Measurements from ENCODE around the gene RASGRF2. TPM values are rescaled to one million over a fixed set of nuclear protein-coding genes. Genes with fewer than 3 reads are reported as not detected.

The RASGRF2 gene
- total and polyA plus RNA-seq, 10 donors: 0.74 to 13.9 (median 8.8) TPM

DNA sequence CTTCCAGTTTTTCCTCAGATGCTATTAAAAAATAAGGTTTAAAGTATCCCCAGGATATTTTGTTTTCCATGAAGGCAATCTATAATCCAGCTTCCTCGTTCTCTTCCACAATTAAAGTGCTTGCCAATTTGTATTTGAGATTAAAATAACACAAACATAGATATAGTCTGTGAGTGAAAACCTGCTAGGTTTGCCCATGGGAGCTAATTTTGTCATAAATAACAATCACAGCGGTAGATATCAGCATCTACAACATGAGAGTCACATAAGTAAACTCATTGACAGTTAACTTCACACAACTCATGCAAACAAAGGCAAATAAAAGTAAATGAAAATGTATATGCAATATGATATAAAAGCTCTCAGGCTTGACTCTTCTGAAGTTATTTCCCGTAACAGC, 29.2 kb upstream of the RASGRF2 start:
- Histone ChIP-seq H3K4me1 (no peaks in the 10 kb centered on the region), H3K27ac (no peak overlapping the region), H3K4me3 (no peak overlapping the region), H3K27me3 (replicated peaks in 1 of 7) (no peaks in the 10 kb centered on the region), H3K9me3 (no peaks in the 10 kb centered on the region), H3K36me3 (no peaks in the 10 kb centered on the region)
- intact Hi-C loops (cut with DNase I; ENCODE audit: low total_unique reads): no loop called here
- DNase-seq: no peak
- WGBS, 5 donors: 92 to 95% (median 93%) methylated on average over 3 of the region's 3 CpGs
- TF ChIP-seq, protein P1, sequence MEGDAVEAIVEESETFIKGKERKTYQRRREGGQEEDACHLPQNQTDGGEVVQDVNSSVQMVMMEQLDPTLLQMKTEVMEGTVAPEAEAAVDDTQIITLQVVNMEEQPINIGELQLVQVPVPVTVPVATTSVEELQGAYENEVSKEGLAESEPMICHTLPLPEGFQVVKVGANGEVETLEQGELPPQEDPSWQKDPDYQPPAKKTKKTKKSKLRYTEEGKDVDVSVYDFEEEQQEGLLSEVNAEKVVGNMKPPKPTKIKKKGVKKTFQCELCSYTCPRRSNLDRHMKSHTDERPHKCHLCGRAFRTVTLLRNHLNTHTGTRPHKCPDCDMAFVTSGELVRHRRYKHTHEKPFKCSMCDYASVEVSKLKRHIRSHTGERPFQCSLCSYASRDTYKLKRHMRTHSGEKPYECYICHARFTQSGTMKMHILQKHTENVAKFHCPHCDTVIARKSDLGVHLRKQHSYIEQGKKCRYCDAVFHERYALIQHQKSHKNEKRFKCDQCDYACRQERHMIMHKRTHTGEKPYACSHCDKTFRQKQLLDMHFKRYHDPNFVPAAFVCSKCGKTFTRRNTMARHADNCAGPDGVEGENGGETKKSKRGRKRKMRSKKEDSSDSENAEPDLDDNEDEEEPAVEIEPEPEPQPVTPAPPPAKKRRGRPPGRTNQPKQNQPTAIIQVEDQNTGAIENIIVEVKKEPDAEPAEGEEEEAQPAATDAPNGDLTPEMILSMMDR (IDR thresholded peaks at IDR 0.05 in 8 of 11, conservative IDR thresholded peaks at IDR 0.05 in 3 of 11): no peak
- no peak for TF ChIP-seq POLR2A (IDR thresholded peaks at IDR 0.05)
- no peak for TF ChIP-seq POLR2AphosphoS5 (IDR thresholded peaks at IDR 0.05)

DNA sequence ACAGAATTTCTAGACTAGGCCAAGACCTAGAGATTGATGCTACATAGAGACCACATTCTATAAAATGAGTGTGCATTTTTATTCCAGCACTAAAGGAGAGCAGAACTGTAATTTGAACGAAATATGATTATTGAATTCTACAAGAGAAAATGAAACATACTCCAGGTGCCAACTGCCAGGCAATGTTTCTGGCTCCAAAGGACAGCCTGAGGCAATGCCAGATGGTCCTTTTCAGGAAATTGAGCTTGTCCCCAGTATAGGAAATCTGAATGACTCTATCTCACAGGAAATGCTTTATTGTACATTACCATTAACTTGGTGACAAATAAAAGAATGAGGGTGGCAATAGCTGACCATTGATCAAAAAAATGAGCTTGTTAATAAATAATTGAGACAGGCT, 28.8 kb upstream of the RASGRF2 start:
- TF ChIP-seq, protein P1 (IDR thresholded peaks at IDR 0.05 in 8 of 11, conservative IDR thresholded peaks at IDR 0.05 in 3 of 11): no peak
- TF ChIP-seq POLR2A (IDR thresholded peaks at IDR 0.05): no peak
- no peak for TF ChIP-seq POLR2AphosphoS5 (IDR thresholded peaks at IDR 0.05)
- intact Hi-C loops (cut with DNase I; ENCODE audit: low total_unique reads): no loop called here
- 72 to 97% (median 91%) methylated on average over 1 of the region's 1 CpG for WGBS, 5 donors

DNA sequence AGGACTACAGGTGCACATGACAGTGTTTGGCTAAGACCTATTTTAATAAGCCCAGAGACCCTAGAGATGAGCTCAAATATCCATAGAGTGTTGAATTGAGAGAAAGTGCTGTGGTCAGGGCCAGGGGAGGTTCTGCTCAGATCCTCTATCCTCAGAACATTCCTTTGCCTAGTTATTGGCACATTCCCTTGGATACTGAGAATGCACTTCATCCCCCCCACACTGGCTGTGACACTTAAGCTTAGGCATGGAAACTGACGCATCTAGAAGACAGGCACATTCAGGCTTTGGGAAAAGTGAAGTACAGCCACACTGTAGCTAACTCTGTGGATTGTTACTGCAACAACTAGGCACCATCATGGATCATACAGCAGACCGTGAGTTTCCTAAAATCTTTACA, 27.1 kb upstream of the RASGRF2 start:
- DNase-seq: no peak
- no peak overlapping the region for H3K27ac ChIP-seq
- WGBS, 5 donors: 89 to 100% (median 94%) methylated on average over 2 of the region's 2 CpGs
- TF ChIP-seq POLR2A (IDR thresholded peaks at IDR 0.05) (no peak), POLR2AphosphoS5 (IDR thresholded peaks at IDR 0.05) (no peak)
- TF ChIP-seq, protein P1 (IDR thresholded peaks at IDR 0.05 in 8 of 11, conservative IDR thresholded peaks at IDR 0.05 in 3 of 11): no peak
- H3K4me3 ChIP-seq: no peak overlapping the region
- no peaks in the 10 kb centered on the region for H3K9me3 ChIP-seq
- no peaks in the 10 kb centered on the region for H3K36me3 ChIP-seq
- intact Hi-C loops (cut with DNase I; ENCODE audit: low total_unique reads): no loop called here
- H3K27me3 ChIP-seq (replicated peaks in 1 of 7): no peaks in the 10 kb centered on the region
- no peaks in the 10 kb centered on the region for H3K4me1 ChIP-seq

More for the DNA sequence above, 28.8 kb upstream of the RASGRF2 start:
- Histone ChIP-seq H3K4me3 (no peak overlapping the region), H3K36me3 (no peaks in the 10 kb centered on the region), H3K4me1 (no peaks in the 10 kb centered on the region), H3K9me3 (no peaks in the 10 kb centered on the region), H3K27ac (no peak overlapping the region), H3K27me3 (replicated peaks in 1 of 7) (no peaks in the 10 kb centered on the region)
- DNase-seq: no peak

GRCh38 chr5:80934751-80935150, 25.4 kb upstream of the RASGRF2 start:
- Histone ChIP-seq H3K4me3 (no peak overlapping the region), H3K27me3 (replicated peaks in 1 of 7) (no peaks in the 10 kb centered on the region), H3K4me1 (no peaks in the 10 kb centered on the region), H3K9me3 (no peaks in the 10 kb centered on the region), H3K27ac (no peak overlapping the region), H3K36me3 (no peaks in the 10 kb centered on the region)
- intact Hi-C loops (cut with DNase I; ENCODE audit: low total_unique reads): no loop called here
- 83 to 98% (median 97%) methylated on average over 4 of the region's 4 CpGs for WGBS, 5 donors
- TF ChIP-seq, protein P1 (IDR thresholded peaks at IDR 0.05 in 8 of 11, conservative IDR thresholded peaks at IDR 0.05 in 3 of 11): no peak
- TF ChIP-seq POLR2A (IDR thresholded peaks at IDR 0.05): no peak
- no peak for TF ChIP-seq POLR2AphosphoS5 (IDR thresholded peaks at IDR 0.05)
- DNase-seq: no peak

Data from spleen (tissue), 11 donors.